HG03571 (cell line): ENCODE results near the gene HOXD8.

Experiments
- ATAC-seq: cut with Tn5 transposase; IDR thresholded peaks from one replicate; pipeline ENCODE4 v1.9.1; 2021; ENCODE audit not compliant: unreplicated experiment

The HOXD8 gene

GRCh38 chr2:176090862-176091261 lies 38.6 kb upstream of the HOXD8 start:
- no peak for ATAC-seq

DNA sequence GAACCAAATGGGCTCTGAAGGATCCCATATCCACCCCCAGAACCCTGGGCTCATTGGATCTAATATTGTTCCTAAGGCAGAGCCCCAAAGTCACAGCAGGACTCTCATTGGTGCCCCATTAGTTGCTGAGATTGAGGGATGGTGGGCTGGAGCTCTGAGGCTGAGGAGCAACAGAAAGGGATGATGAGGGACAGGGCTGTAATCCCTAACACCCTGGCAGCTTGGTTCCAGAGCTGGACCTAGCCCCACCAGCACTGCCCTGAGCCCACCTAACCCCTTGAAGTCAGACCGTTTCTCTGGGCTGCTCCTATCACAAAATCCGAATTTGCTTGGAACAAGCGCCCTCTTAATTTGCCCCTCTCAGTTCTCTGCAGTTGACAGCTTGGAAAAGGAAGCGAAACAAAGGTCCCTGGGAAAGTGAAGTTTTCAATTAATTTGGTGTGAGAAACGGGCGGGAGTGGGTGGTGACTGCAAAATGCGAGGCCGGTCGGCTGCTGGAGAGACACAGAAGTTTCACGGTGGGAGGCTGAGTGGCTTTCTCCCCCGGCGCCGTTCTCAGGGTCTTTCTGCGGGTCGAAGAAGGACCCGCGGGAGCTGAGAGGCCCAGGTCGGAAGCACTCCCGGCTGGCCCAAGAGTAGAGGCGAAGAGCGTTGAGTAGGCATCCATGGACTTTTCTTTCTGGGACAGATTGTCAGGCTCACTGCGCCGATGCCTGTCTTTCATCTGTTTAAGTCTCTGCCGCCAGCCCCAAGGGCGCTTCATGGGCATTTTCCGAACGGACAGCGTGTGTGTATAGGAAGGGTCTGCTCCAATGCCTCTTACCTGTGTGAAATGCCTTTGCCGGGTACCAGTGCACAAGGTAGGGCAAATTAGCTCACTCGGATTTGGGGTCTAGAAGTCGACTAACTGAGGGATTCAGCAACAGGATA lies 37.9 kb upstream of the HOXD8 start:
- ATAC-seq, result no peak

DNA sequence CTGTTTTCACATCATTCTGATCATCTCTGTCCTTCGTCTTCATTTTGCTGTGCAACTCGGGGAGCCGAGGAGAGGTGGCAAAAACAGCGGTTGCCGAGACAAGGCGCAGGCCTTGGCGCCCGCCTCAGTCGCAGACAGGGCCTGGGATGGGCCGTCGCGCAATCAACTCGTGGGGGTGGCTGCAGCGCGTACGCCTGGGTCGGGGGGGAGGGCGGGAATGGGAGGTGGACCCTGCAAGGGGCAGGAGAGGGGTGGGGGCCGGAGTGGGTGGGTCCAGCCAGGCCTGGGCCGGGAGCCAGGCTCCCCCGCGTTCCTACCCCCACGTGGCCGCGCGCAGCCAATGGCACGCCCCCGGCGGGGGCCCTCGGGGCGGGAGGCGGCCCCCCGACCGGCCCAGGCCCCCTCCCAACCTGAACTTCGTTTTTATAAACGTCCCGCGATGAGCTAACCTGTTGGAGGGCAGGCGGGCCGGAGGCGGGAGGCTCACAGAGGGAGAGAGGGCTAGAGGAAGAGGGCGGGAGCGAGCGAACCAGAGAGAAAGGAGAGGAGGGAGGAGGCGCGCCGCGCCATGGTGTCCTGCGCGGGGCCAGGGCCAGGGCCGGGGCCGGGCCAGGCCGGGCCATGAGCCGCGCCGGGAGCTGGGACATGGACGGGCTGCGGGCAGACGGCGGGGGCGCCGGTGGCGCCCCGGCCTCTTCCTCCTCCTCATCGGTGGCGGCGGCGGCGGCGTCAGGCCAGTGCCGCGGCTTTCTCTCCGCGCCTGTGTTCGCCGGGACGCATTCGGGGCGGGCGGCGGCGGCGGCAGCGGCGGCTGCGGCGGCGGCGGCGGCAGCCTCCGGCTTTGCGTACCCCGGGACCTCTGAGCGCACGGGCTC lies 37.0 kb upstream of the HOXD8 start, which contains the start of gene HOXD13:
TSS of gene HOXD13 (plus strand) at position 452 of the 875 bp plus-strand sequence. CDS start at position 622, 170 bp downstream.
- ATAC-seq, result no peak

GRCh38 chr2:176093145-176093897 lies 36.2 kb upstream of the HOXD8 start:
- ATAC-seq, result no peak

GRCh38 chr2:176093898-176094249 lies 35.6 kb upstream of the HOXD8 start:
- no peak for ATAC-seq

- no peak for ATAC-seq
Observed at GRCh38 chr2:176094349-176094748, 35.2 kb upstream of the HOXD8 start.

DNA sequence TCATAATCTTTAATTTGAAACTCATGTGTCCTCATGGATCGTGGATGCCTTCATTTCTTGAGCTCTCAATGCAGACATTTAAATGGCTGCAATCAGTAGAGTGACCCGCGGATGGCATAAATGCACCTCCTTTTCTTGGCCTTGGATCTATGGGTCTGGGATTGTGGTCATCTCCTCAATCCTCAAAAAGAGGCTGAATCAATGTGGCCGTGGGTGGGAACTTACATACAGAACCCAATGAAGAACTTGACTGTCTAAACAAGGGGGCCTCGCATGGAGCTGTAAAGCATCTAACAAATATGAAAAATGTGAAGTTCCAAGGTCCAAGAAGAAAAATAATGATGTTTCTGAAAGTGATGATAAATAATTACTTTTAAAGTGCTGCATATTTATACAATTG lies 34.1 kb upstream of the HOXD8 start:
- ATAC-seq, result no peak

- no peak for ATAC-seq
Observed at GRCh38 chr2:176096243-176096985, 33.1 kb upstream of the HOXD8 start.

GRCh38 chr2:176096986-176097819 lies 32.3 kb upstream of the HOXD8 start:
- no peak for ATAC-seq

DNA sequence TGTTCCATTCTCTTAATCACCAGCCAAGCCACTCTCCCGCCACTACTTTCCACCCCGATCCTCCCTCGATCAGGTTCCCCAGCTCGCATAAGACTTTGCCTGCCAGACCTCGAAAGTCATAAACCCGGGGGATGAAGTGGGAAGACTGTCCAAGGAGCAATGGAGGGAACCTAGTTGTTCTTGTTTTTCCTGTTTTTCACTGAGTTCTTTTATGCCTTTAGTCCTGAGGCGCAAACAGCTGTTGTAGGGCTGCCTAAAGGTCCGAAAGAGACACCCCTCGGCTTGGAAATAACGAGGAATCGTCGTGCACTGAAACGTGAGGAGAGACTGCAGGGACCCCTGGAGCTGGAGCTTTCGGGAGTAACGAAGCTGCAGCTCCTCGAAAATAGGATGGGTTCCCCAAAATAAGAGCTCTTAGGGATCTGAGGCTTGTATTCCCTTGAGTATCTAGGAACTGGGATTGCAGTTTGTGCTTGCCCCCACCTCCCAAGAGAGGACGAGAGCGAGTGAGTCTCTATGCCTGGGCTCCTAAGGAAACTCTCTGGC lies 31.6 kb upstream of the HOXD8 start:
- no peak for ATAC-seq

- no peak for ATAC-seq
Observed at GRCh38 chr2:176098366-176099158, 30.9 kb upstream of the HOXD8 start.

DNA sequence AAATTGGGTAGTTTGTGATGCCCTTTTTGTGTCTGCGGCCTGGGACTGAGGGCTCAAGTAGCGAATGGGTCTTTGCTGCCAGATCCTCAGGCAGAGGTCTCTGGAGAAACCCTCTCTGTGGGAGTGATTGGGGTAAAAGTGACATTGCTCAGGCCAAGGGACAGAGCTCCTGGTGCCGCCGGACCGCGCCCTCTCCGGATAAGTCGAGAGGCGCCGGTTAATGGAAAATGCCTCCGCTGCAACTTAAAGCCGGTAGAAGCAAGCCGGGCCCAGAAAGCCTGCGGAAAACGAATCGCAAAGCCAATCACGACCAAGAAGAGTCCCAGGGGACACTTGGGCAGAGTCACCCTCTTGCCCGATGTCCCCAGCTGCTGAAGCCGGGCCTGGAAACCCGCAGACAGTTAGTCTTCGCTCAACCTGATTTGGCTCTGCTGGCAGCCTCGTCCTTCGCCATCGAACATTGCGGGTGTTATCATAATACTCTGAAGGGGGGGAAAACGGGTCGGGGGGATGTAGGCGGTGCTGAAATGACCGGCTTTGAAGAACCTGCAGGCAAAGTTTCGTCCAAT lies 30.3 kb upstream of the HOXD8 start:
- ATAC-seq, result no peak

DNA sequence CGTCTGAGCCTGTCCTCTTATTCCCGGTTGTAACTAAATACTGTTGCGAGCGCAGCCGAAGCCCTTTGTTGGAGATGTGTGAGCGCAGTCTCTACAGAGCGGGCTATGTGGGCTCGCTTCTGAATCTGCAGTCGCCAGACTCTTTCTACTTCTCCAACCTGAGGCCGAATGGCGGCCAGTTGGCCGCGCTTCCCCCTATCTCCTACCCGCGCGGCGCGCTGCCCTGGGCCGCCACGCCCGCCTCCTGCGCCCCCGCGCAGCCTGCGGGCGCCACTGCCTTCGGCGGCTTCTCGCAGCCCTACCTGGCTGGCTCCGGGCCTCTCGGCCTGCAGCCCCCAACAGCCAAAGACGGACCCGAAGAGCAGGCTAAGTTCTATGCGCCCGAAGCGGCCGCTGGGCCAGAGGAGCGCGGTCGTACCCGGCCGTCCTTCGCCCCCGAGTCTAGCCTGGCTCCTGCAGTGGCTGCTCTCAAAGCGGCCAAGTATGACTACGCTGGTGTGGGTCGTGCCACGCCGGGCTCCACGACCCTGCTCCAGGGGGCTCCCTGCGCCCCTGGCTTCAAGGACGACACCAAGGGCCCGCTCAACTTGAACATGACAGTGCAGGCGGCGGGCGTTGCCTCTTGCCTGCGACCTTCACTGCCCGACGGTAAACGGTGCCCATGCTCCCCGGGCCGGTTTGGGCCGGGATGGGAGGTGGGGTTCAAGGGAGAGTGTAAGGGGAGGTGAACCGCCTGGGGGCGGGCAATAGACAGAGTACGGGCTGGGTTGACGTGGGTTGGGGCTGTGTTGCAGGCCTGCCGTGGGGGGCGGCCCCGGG lies 29.6 kb upstream of the HOXD8 start, which contains the start of gene HOXD12:
TSS of gene HOXD12 (plus strand) at position 68 of the 819 bp plus-strand sequence. CDS start at position 75, 7 bp downstream.
- no peak for ATAC-seq

GRCh38 chr2:176100547-176101140 lies 28.9 kb upstream of the HOXD8 start:
- no peak for ATAC-seq

DNA sequence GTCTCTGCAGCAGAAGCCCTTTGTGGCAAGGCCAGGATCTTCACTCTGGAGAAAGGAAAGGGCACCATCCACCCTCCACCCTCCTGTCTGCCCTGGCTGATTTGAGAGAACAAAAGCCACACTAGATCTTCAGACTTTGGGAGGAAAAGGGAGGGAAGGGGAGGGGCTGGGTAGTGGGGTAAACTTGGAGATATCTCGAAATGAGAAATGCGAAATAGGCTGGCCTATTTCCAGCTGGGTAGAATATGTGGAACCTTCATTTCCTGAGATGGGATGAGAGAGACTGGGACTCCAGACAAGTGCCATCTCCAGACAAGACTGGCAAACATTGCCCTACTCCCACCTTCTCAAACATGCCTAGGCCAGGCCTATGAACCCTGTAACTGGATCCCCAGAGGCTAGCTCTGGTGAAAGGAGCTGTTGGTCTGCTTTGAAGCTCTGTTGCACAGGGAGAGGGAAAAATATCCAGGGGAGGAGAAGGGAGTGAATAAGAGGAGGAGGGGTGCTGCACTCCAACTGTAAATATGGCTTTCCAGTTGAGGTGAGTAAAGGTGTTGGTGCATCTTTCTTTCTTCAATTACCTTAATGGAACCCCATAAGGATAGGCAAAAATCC lies 28.2 kb upstream of the HOXD8 start:
- ATAC-seq, result no peak

DNA sequence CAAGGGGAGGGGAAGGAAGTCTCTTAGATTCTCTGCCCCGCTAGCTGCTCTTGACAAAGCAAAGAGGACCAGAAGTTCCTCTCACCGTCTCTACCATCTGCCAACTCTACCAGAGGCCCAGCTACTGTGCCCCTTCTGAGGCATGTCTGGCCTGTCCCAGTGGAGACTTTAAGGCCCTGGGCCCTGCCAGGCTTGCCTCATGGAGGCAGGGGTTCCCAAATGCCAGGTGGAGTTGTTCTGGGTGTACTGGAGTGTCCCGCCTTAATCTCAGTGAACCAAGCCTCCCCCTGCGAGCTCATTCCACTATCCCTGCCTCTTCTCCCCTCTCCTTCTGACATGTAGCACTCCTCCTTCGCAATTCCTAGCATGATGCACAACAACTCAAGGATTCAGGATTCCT lies 27.7 kb upstream of the HOXD8 start:
- no peak for ATAC-seq
